Esophagus squamous epithelium (tissue), 5 donors: Measurements from ENCODE around the gene DIP2A. TPM values are rescaled to one million over a fixed set of nuclear protein-coding genes. Genes with fewer than 3 reads are reported as not detected.

Experiments
- DNase-seq: peaks from one replicate; lab custom pipeline; 2025; lab: John Stamatoyannopoulos, UW
- H3K27ac ChIP-seq, 4 donors: fragments of 200-600 bp; sonication (generic); one replicate each; pipeline ENCODE4 v1.5.1; 2016 to 2019; ENCODE audit warnings: mild to moderate bottlenecking in 1 of 4
- H3K27me3 ChIP-seq, 4 donors: fragments of 200-600 bp; sonication (generic); 1 replicate in 3 of 4; 2 replicates in 1 of 4; pipeline versions ENCODE4 v1.5.1 to v1.6.0; 2017 to 2021; ENCODE audit warnings: antibody characterized with exemption in 1 of 4
- H3K36me3 ChIP-seq, 3 donors: fragments of 200-600 bp; sonication (generic); one replicate each; pipeline ENCODE4 v1.5.1; 2016 to 2019
- H3K4me1 ChIP-seq, 3 donors: fragments of 200-600 bp; sonication (generic); one replicate each; pipeline ENCODE4 v1.5.1; 2017 to 2019
- H3K4me3 ChIP-seq, 4 donors: fragments of 200-600 bp; sonication (generic); 1 replicate in 3 of 4; 2 replicates in 1 of 4; pipeline ENCODE4 v1.5.1; 2016 to 2019; ENCODE audit warnings: mild to moderate bottlenecking in 2 of 4, moderate library complexity in 1 of 4
- H3K9me3 ChIP-seq, 3 donors: fragments of 200-600 bp; sonication (generic); one replicate each; pipeline ENCODE4 v1.5.1; 2016 to 2019
- POLR2A ChIP-seq, 4 donors: fragments of 450-650 bp; IDR thresholded peaks; one replicate each; pipeline ENCODE4 v1.6.1; 2017; ENCODE audit warnings: antibody characterized with exemption in 4 of 4, mild to moderate bottlenecking in 4 of 4, moderate library complexity in 3 of 4
- WGBS, 2 donors: methylation state at CpG; one replicate each; pipeline ENCODE4 v1.1.5; 2018; 5-methylcytosine and 5-hydroxymethylcytosine counted together
- intact Hi-C: fragments of 100-400 bp; cut with DNase I; formaldehyde crosslinking; loops from one replicate; pipeline ENCODE4 v1.15.0; 2022
- total RNA-seq, 4 donors: library from RNA; depleted of rRNA; stranded (reverse); fragments of >200 nt; gene quantifications; one replicate each; pipeline ENCODE4 v1.1.0, GENCODE V29; 2016
- TF ChIP-seq, protein P1 (sequence below), 6 experiments: fragments of 450-650 bp in 4 of 6; fragments of 200-600 bp in 2 of 6; sonication (generic) in 2 of 6; IDR thresholded peaks; one replicate each; pipeline ENCODE4 v1.5.1; 2016 to 2019; ENCODE audit warnings: antibody characterized with exemption in 6 of 6, mild to moderate bottlenecking in 4 of 6, moderate library complexity in 4 of 6
- donor health status: DM: yes; HTN: yes; CAD: no.

Gene DIP2A
- total RNA-seq, 4 donors from 2014 or later: 16.7 to 40.3 (median 33.0) TPM

DNA sequence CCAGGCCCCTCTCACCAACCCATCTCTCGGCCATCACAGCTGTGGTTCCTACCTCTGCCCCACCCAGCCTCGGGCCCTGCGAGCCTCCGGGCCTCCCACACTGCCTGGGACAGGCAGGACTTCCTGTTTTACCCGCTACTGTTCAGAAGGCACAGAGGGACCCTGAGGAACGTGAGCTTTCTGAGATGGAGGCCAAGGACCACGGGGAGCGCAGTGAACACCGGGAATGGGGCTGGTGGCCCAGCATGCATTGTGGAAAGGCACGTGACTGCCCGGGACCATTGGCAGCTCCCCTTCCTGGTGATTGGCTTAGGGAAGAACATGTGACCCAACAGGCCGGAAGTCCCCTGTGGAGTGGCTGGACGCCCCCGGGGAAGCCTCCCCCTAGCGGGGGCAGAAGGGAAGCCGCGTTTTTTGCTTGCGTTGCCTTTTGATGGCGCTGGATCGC lies 139.2 kb downstream of the DIP2A start:
- H3K9me3 ChIP-seq: peaks cover 0 to 14% (median 0%) of the 10 kb centered on the region in 3 donors
- H3K27ac ChIP-seq: no peak overlapping the region
- no peak overlapping the region for H3K4me3 ChIP-seq
- H3K4me1 ChIP-seq: peaks cover 0 to 19% (median 7%) of the 10 kb centered on the region in 3 donors
- intact Hi-C loops: no loop called here
- no peaks in the 10 kb centered on the region for H3K36me3 ChIP-seq
- DNase-seq: no peak
- no peak for TF ChIP-seq POLR2A (IDR thresholded peaks at IDR 0.05)
- TF ChIP-seq, protein P1, sequence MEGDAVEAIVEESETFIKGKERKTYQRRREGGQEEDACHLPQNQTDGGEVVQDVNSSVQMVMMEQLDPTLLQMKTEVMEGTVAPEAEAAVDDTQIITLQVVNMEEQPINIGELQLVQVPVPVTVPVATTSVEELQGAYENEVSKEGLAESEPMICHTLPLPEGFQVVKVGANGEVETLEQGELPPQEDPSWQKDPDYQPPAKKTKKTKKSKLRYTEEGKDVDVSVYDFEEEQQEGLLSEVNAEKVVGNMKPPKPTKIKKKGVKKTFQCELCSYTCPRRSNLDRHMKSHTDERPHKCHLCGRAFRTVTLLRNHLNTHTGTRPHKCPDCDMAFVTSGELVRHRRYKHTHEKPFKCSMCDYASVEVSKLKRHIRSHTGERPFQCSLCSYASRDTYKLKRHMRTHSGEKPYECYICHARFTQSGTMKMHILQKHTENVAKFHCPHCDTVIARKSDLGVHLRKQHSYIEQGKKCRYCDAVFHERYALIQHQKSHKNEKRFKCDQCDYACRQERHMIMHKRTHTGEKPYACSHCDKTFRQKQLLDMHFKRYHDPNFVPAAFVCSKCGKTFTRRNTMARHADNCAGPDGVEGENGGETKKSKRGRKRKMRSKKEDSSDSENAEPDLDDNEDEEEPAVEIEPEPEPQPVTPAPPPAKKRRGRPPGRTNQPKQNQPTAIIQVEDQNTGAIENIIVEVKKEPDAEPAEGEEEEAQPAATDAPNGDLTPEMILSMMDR (IDR thresholded peaks at IDR 0.05): no peak
- 84 to 91% methylated on average over 8 to 11 of the region's 20 CpGs for WGBS, 2 donors
- H3K27me3 ChIP-seq: no peaks in the 10 kb centered on the region

DNA sequence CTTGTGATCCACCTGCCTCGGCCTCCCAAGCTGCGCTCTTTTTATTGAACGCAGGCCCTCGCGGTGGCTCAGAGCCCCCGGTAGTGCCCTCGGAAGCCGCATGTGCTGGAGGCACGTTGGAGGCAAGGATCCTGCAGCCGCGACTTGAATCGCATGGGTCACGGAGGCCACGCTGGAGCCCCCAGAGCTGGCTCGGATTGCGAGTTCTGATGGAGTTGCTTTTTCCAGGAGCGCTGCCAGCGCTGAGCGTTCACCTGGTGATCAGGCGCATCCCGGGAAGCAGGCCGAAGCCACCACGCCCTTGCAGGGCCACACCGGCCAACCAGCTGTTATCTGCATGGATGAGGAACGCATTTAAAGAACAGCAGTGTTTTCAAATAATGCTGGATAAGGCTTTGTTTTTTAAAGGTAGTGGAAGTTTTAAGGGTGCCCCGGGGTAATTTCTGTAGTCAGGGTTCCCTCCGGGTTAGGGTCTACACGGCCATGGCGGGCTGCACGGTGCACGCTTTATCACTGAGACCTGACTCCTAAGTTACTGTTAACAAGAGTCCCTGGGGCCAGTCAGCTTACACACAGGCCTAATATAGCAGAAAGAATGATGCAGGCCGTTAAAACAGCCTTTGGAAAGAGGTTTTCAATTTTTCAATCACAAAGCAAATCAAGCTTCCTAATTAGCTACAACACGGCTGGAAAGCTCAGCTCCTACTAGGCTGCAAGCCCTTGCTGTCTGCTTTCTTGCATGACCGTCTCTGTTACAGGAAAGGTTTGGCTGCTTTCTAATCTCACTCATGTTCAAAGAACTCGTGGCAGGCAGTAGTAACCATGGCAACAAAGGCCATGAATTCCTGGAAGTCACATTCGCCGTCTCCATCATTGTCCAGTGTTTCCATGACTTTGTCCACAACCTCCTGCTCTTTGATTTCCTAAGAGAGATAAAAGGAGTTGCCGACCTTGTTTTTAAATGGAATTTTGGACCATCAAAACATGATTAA lies 140.2 kb downstream of the DIP2A start:
- peak overlapping the region in 1 of 4 donors; percentile 65 for H3K27ac ChIP-seq
- peaks cover 0 to 6% (median 0%) of the 10 kb centered on the region in 3 donors for H3K9me3 ChIP-seq
- no peak for DNase-seq
- H3K27me3 ChIP-seq: no peaks in the 10 kb centered on the region
- H3K4me3 ChIP-seq: no peak overlapping the region
- H3K4me1 ChIP-seq: peaks cover 0 to 19% (median 7%) of the 10 kb centered on the region in 3 donors
- H3K36me3 ChIP-seq: no peaks in the 10 kb centered on the region
- TF ChIP-seq POLR2A (IDR thresholded peaks at IDR 0.05): no peak
- TF ChIP-seq, protein P1 (IDR thresholded peaks at IDR 0.05): no peak
- intact Hi-C loops: no loop called here
- WGBS, 2 donors: 53 to 67% methylated on average over 15 to 20 of the region's 38 CpGs

DNA sequence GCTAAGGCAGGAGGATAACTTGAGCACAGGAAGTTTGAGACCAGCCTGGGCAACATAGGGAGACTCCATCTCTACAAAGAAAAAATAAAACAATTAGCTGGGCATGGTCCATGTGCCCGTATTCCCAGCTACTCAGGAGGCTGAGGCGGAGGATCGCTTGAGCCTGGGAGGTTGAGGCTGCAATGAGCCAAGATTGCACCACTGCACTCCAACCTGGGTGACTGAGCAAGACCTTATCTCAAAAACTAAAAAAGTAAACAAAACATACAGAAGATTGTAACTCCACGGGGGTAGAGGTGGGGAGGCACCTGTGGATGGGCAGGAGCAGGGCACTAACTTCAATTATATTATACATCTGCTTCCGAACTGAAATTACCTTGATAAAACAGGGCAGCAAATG lies 141.6 kb downstream of the DIP2A start:
- H3K4me3 ChIP-seq: no peak overlapping the region
- intact Hi-C loops: no loop called here
- H3K27me3 ChIP-seq: no peaks in the 10 kb centered on the region
- 71 to 81% methylated on average over 5 of the region's 5 CpGs for WGBS, 2 donors
- peak overlapping the region in 1 of 4 donors; percentile 65 for H3K27ac ChIP-seq
- H3K36me3 ChIP-seq: no peaks in the 10 kb centered on the region
- DNase-seq: no peak
- H3K9me3 ChIP-seq: no peaks in the 10 kb centered on the region
- H3K4me1 ChIP-seq: peaks cover 0 to 23% (median 7%) of the 10 kb centered on the region in 3 donors
- TF ChIP-seq, protein P1 (IDR thresholded peaks at IDR 0.05): no peak
- TF ChIP-seq POLR2A (IDR thresholded peaks at IDR 0.05): no peak

DNA sequence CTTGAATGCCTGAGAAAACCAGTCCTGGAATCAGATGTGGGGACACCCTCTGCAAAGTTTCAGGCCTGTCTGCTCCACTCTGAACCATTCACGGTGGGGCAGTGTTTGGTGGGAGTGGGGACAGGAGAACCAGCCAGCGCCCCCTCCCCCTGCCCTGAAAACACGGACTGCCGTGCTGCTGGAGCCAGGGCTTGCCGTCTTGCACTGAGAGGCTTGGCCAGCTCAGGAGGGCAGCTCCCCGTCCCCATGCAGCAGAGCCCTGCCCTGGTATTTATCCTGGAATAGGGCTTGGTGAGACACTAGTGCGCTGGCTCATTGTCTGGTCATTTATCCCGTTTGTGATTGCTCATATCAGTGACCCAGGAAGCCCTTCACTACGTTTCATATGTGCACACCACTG lies 142.3 kb downstream of the DIP2A start:
- H3K36me3 ChIP-seq: no peaks in the 10 kb centered on the region
- intact Hi-C loops: no loop called here
- DNase-seq: no peak
- no peaks in the 10 kb centered on the region for H3K9me3 ChIP-seq
- H3K27ac ChIP-seq: no peak overlapping the region
- H3K4me1 ChIP-seq: peaks cover 0 to 30% (median 7%) of the 10 kb centered on the region in 3 donors
- H3K4me3 ChIP-seq: no peak overlapping the region
- TF ChIP-seq, protein P1 (IDR thresholded peaks at IDR 0.05): no peak
- TF ChIP-seq POLR2A (IDR thresholded peaks at IDR 0.05): no peak
- 61 to 62% methylated on average over 2 to 4 of the region's 9 CpGs for WGBS, 2 donors
- no peaks in the 10 kb centered on the region for H3K27me3 ChIP-seq

DNA sequence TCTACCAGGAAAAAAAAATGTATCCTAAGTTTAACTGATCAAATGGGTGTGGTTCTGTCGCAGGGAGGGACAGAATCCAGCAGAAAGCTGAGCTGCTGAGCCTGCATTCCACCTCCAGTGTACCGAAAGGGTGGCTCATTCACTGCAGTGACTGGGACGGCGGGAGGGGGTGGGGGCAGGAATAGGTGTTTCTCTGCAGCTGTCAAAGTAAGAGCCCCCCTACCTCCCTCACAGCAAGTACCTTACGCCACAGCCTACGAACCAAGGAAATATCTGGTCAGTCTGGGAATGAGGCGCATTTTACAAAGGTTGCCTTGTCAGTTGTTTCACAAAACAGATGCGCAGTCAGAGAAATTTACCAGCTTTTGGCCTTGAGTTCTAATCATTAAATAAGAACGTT lies 144.5 kb downstream of the DIP2A start:
- no peak for TF ChIP-seq POLR2A (IDR thresholded peaks at IDR 0.05)
- TF ChIP-seq, protein P1 (IDR thresholded peaks at IDR 0.05): no peak
- WGBS, 2 donors: 47 to 55% methylated on average over 7 of the region's 9 CpGs
- H3K27ac ChIP-seq: no peak overlapping the region
- peaks cover 0 to 39% (median 7%) of the 10 kb centered on the region in 3 donors for H3K4me1 ChIP-seq
- intact Hi-C loops: no loop called here
- no peaks in the 10 kb centered on the region for H3K36me3 ChIP-seq
- no peaks in the 10 kb centered on the region for H3K27me3 ChIP-seq
- H3K4me3 ChIP-seq: no peak overlapping the region
- no peaks in the 10 kb centered on the region for H3K9me3 ChIP-seq
- no peak for DNase-seq
